ENCODE data around the gene SALL4.
"Not testable (repeated sequence)": the region's sequence is repeated elsewhere in the genome, so short reads cannot be mapped to it uniquely, and the experiment has no call there.

SALL4 gene

DNA sequence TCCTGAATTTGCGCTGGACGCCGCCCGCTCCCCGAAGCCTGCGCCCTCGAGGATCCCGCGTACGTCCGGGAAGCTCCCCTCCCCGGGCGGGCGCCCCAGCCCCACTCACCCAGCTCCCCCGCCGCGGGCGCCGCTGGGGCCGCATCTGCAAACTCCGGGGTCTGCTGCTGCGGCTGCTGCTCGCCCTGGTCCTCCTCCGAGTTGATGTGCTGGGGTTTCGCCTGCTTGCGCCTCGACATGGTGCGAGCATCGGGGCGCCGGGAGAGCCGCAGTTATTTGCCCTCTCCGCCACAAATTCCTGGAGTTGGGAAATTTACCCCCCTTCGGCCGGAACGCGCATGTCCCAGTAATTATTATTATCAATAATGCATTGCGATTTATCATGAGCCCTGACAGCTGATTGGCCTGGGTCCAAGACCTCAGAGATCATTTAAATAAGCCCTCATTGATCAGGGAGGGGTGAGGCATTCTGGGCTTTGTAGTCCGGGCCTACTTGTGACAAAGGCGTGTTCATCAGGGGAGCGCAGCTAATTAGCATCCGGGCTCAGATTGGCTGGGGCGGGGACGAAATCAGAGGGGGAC lies at the start of gene SALL4:
TSS of gene SALL4 (minus strand) at position 352 of the 582 bp plus-strand sequence. CDS start at position 239, 113 bp downstream.
- no peak for DNase-seq (ENCODE audit: low read depth in 4 of 4, low spot score in 1 of 4)

DNA sequence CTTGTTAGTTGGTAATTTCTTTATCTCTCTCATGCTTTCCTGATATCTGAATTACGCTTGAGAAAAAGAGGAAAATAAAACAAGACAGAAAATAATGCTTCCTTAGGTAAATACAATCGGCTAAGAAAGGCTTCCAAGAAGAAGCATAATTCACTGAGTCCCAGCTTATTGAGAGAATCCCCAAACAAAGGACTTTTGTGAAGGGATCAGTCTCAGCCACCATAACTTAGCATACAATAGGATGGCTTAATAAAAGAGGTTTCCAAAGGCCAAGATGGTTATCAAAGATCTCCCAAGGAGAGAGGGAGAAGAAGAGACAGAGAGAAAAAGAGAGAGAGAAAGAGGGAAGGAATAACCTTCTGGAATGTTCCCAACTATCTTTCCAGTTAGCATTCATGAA lies 46.0 kb upstream of the SALL4 start:
- DNase-seq (ENCODE audit: low read depth in 4 of 4, low spot score in 1 of 4), result no peak

DNA sequence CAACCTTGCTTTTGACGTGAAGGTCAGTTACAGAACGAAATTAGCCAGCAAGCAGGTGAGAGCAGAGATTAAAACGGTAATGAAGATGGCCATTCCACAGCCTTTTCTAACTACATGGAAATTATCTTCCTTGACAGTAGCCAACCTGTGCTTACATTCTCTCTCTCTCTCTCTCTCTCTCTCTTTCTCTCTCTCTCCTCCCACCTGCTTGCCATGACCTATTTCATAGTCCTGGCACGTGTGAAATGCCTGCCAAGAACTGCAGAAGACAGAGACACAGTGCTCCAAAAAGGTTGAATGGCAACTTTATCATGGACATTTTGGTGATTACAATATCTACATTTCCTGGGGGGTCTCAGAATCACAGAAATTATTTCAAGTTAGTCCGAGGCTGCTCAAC lies 38.5 kb upstream of the SALL4 start:
- no peak for DNase-seq (ENCODE audit: low read depth in 4 of 4, low spot score in 1 of 4)

DNA sequence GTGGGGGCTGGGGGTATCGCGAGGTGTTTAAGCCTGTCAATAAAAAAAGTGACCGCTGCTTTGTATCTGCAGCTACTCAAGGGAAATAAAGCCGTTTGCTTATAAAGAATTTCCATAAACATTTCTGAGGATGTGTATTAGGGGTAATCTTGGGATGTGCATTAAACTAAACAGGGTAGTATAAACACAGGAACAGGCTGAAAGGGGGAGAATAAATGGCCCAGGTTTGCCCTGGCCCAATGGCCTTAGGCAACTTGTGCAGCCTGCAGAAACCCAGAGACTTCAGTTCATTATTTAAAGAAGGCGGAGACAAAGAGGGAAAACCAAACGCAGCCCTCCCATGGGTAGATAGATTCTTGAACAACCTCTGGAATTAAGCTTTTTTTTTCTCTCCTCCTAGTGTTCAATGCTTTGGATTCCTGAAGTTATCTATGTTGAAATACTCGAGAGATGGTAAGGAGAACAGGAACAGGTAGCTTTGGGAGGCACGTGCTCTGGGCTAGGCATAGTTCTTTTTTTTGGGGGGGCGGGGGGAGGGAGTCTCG lies 35.6 kb upstream of the SALL4 start:
- no peak for DNase-seq (ENCODE audit: low read depth in 4 of 4, low spot score in 1 of 4)

DNA sequence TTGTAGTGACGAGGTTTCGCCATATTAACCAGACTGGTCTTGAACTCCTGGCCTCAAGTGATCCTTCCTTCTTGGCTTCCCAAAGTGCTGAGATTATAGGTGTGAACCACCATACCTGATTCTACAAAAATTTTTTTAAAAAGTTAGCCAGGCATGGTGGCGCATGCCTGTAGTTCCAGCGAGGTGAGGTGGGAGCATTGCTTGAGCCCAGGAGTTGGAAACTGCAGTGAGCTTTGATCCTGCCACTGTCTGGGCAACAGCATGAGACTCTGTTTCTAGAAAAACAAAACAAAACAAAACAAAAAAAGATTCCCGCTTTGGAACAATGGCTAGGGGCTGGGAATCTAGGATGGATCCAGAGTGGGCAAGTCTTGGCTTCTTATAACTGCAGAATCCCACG lies 35.1 kb upstream of the SALL4 start:
- DNase-seq (ENCODE audit: low read depth in 4 of 4, low spot score in 1 of 4), result no peak

DNA sequence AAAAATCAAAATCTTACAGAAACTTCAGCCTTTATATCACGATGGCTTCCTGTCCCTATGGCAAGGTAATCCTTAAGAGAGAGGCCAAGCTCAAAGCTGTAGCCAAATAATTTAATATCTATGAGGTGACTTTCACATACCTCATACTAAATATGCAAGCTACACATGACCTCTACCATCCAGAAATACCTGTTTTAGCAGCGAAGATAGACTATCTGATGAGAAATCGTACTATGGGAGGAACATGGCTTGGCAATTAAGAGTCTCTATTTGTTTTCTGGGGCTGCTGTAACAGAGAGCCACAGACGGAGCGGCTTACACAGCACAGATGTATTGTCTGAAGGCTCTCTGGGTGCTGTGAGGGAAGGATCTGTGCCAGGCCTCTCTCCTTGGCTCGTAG lies 31.0 kb upstream of the SALL4 start:
- DNase-seq (ENCODE audit: low read depth in 4 of 4, low spot score in 1 of 4), result no peak

DNA sequence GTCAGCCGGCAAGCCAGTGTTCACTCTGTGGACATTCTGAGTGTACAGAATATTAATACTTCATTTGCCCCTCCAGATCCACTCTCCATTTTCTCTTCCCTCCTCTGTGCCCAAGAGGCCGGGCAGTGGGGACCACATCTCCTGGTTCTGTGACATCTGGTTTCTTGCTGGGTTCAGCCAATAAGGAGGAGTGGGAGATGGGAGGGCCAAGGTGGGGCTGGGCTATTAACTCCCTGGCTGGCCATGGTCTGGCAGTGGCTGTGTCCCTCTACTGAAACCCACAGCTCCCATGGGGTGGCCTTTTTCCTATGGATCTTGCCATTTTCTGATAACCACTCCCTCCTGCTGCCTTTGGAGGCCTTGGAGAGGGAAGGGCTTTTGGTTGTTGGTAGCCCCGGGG lies 30.0 kb upstream of the SALL4 start:
- no peak for DNase-seq (ENCODE audit: low read depth in 4 of 4, low spot score in 1 of 4)

DNA sequence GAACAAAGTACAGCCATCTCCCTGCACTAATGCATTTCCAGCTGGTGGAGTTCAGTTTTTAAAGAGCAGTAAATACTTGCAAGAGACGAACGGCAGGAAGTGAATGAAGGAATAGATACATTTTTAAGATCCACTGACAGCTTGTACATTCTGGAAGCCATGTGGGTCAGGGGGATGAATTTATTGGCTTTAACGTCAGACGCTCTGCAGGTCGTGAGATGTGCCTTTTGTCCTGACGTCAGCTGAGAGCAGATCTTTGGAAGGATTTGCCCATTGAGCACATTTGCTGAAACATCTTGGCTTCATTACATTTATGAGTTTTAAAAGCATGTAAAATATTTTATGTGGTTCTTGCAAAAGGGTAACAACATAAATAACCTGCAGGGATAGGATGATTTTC lies 29.5 kb upstream of the SALL4 start:
- no peak for DNase-seq (ENCODE audit: low read depth in 4 of 4, low spot score in 1 of 4)

DNA sequence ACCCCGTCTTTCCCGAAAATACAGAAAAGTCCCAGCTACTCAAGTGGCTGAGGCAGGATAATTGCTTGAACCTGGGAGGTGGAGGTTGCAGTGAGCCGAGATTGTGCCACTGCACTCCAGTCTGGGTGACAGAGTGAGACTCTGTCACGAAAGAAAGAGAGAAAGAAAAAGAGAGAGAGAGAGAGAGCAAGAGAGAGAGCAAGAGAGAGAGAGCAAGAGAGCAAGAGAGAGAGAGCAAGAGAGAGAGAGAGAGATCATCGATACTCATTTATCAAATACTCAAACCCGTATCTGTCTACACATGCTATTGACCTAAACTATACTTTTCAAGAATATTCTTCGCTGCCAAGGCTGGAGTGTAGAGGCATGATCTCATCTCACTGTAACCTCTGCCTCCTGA lies 28.2 kb upstream of the SALL4 start:
- no peak for DNase-seq (ENCODE audit: low read depth in 4 of 4, low spot score in 1 of 4)

DNA sequence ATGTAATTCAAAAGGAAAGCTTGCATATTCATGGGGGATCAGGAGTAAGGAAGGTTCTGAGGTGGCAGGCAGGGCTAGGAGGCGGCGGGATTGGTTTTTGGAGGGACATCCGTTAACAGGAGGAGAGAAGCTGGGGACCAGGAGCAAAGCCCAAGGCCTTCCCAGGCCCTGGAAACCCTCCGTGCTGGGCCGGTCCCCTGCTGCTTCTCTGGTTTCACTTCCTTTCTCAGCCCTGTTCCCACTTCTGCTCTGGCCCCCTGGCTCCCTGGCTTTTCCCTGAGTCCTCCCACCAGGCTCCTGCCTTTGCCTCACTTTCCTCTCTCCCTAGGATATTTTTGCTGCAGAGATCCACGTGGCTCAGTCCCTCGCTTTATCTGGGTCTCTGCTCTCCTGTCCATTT lies 26.4 kb upstream of the SALL4 start:
- DNase-seq (ENCODE audit: low read depth in 4 of 4, low spot score in 1 of 4), result no peak

DNA sequence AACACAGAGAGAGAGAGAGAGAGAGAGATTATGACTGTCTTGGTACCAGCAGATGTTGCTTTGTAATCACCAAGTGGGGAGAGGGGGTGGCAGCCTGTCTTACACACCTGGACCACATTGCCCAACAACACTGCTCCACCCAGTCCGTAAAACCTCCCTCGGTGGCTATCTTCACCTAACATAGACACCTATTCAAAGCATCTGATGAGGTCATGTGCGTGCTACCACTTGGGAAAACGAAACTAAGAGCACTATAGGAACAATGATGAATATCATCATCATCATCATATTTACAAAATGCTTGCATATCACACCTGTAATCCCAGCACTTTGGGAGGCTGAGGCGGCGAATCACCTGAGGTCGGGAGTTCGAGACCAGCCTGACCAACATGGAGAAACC lies 24.1 kb upstream of the SALL4 start:
- no peak for DNase-seq (ENCODE audit: low read depth in 4 of 4, low spot score in 1 of 4)

DNA sequence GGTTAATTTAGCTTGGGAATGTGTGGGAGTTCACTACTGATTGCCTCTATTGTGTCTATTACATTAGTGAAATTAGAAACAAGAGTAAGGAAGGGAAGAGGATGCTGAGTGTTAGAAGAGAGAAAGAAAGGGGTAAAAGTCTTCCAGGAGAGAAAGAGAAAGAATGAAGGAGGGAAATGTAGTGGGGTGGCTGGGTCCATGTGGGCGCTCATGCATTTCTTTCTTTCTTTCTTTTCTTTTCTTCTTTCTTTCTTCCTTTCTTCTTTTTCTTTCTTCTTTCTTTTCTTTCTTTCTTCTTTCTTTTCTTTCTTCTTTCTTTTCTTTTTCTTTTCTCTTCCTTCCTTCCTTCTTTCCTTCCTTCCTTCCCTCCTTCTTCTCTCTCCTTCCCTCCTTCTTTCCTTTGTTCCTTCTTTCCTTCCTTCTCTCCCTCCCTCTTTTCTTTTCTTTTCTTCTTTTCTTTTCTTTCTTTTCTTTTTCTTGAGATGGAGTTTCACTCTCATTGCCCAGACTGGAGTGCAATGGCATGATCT lies 16.2 kb upstream of the SALL4 start:
- no peak for DNase-seq (ENCODE audit: low read depth in 4 of 4, low spot score in 1 of 4)

DNA sequence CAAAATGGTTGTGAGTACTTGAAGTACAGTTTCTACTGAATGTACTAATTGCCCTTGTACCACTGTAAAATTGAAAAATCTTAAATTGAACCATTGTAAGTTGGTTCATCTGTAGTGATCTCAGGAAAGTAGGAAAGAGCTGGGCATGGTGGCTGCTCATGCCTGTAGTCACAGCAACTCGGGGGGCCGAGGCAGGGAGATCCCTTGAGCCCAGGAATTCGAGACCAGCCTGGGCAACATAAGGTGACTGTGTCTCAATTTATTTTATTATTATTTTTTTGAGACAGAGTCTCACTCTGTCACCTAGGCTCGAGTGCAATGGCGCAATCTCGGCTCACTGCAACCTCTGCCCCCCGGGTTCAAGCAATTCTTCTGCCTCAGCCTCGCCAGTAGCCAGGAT lies 14.5 kb upstream of the SALL4 start:
- not testable (repeated sequence) for DNase-seq (ENCODE audit: low read depth in 4 of 4, low spot score in 1 of 4)

DNA sequence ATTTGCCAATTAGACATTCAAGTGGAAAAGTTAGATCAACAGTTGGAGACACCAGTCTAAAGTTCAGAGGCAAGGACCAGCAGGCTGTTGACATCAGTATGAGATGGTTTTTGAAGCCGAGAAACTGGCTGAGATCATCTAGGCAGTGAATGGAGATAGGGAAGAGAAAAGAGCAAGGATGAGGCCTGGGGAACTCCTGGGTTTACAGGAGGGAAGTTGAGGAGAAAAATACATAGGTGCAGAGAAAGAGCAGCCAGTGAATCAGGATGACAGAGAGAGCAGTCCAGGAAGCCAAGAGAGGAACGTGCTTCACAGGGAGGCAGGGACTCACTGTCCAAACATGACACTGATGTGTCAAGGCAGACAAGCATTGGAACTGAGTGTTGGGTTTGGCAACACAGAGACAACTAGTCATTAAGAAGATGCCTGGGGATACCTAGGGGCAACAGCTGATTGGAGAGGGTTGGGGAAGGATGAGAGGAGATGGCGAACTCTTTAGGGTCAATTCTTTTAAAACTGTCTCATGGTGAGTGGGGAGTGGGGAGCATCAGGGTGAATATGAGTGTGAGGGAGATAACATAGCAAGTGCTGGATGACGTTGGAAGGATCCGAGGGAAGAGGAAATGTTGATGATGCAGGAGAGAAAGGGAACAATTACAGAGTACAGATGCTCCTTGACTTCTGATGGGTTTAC lies 13.2 kb upstream of the SALL4 start:
- DNase-seq (ENCODE audit: low read depth in 4 of 4, low spot score in 1 of 4), result no peak

DNA sequence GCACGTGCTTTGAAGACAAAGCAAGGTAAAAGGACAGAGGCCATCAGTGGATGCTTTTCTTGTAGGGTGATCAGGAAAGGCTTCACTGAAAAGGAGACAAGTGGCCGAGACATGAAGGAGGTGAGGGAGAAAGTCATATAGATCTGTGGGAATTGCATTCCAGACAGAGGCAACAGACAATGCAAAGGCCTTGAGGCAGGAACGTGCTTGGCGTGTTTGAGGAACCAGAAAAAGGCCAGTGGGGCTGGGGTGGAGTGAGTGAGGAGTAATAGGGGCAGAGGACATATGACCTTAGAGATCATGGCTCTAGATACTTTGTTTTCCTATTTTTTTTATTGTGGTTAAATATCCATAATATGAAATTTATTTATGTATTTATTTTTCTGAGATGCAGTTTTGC lies 10.5 kb upstream of the SALL4 start:
- DNase-seq (ENCODE audit: low read depth in 4 of 4, low spot score in 1 of 4), result no peak

DNA sequence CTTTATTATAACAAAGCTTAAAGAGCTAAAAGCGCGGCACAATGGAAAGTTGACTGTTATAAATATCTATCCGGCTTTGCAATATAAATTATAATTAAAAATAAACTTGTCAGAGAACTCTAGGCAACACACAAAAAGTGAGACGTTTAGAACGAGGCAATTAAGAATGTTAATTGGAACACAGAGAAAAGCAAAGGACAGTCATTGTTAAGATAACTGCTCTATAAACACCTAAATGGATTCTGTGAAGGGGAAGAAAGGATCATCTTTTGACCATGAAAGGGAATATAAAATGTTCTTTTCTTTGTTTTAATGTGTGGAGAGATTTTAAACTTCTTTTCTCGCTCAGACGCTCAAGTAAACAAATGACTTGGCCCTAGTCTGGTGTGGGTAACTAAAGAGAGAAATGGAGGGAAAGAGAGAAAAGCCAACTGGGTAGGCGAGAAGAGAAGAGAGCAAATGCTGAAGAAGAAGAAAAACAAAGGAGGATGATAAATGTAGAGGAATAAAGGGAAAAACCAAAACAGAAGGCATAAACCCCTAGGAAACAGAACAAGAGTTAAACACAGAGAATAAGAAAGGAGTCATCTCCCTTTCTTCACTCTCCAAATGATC lies 9.3 kb upstream of the SALL4 start:
- no peak for DNase-seq (ENCODE audit: low read depth in 4 of 4, low spot score in 1 of 4)

DNA sequence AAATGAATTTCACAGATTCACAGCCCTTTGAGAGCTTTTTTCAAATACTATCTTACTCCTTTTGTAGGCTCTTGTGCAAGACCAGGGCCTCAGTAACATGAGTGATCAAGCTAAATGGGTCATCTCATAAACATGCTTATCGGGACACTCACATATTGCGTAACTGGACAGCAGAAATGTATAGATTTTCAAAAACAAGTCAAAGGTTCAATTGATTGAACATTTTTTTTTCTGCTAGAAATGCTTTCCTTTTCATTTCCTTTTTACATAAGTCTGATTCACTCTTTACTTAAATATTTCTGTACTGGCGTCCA lies 8.7 kb upstream of the SALL4 start:
- DNase-seq (ENCODE audit: low read depth in 4 of 4, low spot score in 1 of 4), result no peak

DNA sequence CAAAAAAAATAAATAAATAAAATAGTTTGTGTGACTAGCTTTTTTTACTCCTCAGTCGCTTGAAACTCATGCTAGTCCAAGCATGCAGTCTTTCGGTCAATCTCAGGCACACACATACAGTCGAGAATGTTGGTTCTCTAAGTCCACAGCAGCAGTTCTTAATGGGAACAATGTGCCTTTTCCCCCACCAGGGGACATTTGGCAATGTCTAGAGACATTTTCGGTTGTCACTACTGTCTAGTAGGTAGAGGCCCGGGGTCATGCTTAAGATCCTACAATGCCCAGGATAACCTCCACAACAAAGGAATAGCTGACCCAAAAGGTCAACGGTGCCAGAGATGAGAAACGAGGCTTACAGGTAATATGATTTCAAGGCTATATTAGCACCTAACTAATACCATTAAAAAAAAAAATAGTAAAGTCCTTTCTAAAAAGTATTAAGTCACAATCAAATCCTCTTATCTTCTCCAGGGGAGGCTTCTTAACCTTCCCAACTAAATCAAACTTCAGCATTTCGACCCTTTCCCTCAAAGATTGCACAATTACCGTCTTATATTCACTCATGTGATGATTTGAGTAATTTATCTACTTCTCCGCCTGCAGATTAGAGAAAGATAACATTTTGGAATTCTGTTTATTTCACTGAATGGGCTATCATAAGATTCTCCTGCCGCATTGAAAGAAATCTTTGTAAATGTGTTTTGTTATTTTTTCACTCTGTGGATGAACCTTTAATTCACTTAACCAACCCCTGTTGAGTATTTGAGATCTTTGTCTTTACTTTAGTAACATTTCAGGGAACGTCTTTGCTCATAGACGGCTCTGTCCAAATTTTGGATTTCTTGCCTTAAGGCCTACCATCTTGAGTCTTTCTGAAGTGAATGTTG lies 8.1 kb upstream of the SALL4 start:
- DNase-seq (ENCODE audit: low read depth in 4 of 4, low spot score in 1 of 4), result no peak

DNA sequence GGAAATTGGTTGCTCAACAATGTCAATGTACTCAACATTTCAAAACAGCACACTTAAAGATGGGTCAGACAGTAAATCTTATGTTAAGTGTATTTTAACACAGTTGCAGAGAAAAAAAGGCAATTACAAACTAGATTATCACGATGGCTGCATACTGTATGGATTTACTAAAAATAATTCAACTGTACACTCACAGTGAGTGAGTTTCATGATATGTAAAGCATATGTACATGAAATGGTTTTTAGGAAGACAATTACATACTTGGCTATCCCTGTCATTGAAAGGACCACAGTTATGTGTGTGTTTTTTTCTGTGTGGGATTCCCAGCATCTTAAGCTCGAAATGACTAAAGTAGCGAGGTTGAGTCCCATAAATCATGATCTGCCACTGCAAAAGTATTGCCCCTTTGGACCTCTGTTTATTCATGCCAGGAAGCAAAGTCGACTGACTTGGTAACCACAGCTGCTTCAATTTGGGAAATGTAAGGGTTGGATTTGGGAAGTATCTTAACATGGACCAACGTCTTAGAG lies 5.5 kb upstream of the SALL4 start:
- no peak for DNase-seq (ENCODE audit: low read depth in 4 of 4, low spot score in 1 of 4)

DNA sequence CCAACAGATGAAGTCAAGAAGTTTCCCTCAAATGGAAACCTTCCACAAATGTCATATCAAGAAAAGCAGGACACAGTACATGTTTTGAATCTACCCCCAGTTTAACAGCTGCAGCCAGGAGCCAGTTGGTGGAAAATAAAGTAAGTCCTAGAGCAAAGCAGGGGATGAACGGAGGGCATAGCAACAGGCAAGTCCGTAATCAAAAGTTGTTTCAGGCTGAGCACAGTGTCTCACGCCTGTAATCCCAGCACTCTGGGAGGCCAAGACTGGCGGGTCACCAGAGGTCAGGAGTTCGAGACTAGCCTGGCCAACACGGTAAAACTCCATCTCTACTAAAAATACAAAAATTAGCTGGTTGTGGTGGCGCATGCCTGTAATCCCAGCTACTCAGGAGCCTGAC lies 2.4 kb upstream of the SALL4 start:
- no peak for DNase-seq (ENCODE audit: low read depth in 4 of 4, low spot score in 1 of 4)

DNA sequence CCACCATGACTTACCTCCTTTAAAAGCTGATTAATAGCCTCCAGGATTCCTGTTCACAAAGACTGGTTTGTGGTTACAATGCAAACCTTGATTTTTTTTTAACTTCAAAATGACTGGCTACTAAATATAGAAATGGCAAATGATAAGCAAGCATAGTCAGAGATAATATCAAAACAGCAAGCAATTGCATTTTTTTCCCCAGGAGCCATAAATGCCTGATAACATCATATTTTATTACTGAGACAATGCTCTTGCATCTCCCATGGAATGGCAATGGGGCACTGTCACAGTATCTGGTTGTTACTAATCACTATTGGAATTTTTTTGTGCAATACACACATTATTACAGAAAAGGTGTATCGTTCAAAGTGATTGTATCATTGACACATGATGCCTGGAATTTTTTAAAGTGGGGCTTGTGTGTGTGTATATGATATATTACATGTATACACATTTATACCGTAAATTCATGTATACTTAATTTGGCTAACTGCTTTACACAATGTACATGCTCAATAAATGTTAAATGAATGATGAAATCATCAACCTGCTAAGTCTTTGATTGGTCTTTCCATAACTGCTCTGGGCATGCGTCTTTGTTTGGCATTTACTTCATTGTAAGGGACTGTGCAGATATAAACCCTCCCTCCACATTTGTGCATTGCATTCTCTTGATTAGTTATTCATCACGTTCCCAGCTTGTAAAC lies 980 bp upstream of the SALL4 start:
- no peak for DNase-seq (ENCODE audit: low read depth in 4 of 4, low spot score in 1 of 4)

Data from stimulated activated CD4-positive, alpha-beta T cell treated with anti-CD3 and anti-CD28 coated beads, Interleukin-1b, Interleukin-23, amount 100 ng/mL, for 24 hours (primary cell).